HepG2 (cell line): ENCODE results near the gene RTRAF.

Source experiments
- KLF13 ChIP-seq: sonication (generic); formaldehyde crosslinking; IDR thresholded peaks from 2 replicates; pipeline ENCODE4 v1.4.0; 2020; ENCODE audit warnings: mild to moderate bottlenecking, missing genetic modification reagents
- MAFF ChIP-seq: IDR thresholded peaks from 2 replicates; pipeline ENCODE4 v1.6.1; 2011; ENCODE audit warnings: low read depth, low read length, improper control_type of control experiment
- MAFK ChIP-seq, 2 experiments: IDR thresholded peaks in 1 of 2; conservative IDR thresholded peaks in 1 of 2; 2 replicates each; pipeline ENCODE4 v1.6.1; 2011; ENCODE audit warnings: improper control_type of control experiment in 2 of 2, low read length in 2 of 2
- MXI1 ChIP-seq: IDR thresholded peaks from 3 replicates; pipeline ENCODE4 v1.6.1; 2012; ENCODE audit warnings: low read depth, low read length, inconsistent platforms, borderline replicate concordance
- SIN3A ChIP-seq: IDR thresholded peaks from 2 replicates; pipeline ENCODE4 v1.6.1; 2011; ENCODE audit warnings: low read depth, mild to moderate bottlenecking, control low read depth, low read length, borderline replicate concordance
- SMAD3 ChIP-seq: sonication (generic); formaldehyde crosslinking; IDR thresholded peaks from 2 replicates; pipeline ENCODE4 v1.4.0; 2020; ENCODE audit warnings: missing genetic modification reagents
- TCF7 ChIP-seq: sonication (generic); IDR thresholded peaks from 2 replicates; pipeline ENCODE4 v1.6.1; 2016; ENCODE audit warnings: antibody characterized with exemption, low read depth
- ZMYM3 ChIP-seq: sonication (generic); formaldehyde crosslinking; IDR thresholded peaks from 2 replicates; pipeline ENCODE4 v1.5.1; 2020; ENCODE audit warnings: mild to moderate bottlenecking, missing genetic modification reagents
- ZNF274 ChIP-seq: sonication (generic); formaldehyde crosslinking; IDR thresholded peaks from 2 replicates; pipeline ENCODE4 v1.5.1; 2020; ENCODE audit warnings: mild to moderate bottlenecking, missing genetic modification reagents
- ZNF780A ChIP-seq: sonication (generic); formaldehyde crosslinking; IDR thresholded peaks from 2 replicates; pipeline ENCODE4 v1.8.0; 2022; ENCODE audit warnings: mild to moderate bottlenecking, missing genetic modification reagents, moderate library complexity

- no peak for TF ChIP-seq MAFF
- TF ChIP-seq ZNF780A (CRISPR knock-in tag): no peak
- TF ChIP-seq KLF13: no peak
- no peak for TF ChIP-seq ZMYM3 (CRISPR knock-in tag)
- TF ChIP-seq TCF7: no peak
- TF ChIP-seq SIN3A: no peak
- TF ChIP-seq MXI1: no peak
- no peak for TF ChIP-seq ZNF274 (CRISPR knock-in tag)
- no peak for TF ChIP-seq SMAD3
- no peak for TF ChIP-seq MAFK (conservative IDR thresholded peaks at IDR 0.05 in 1 of 2, IDR thresholded peaks at IDR 0.05 in 1 of 2; ENCODE audit: low read length in 2 of 2)
Measured at GRCh38 chr14:51967521-51967920, 21.8 kb upstream of the RTRAF start.
